HG02678 (cell line): ENCODE results near the gene KNL1.
"Not testable (repeated sequence)": the region's sequence is repeated elsewhere in the genome, so short reads cannot be mapped to it uniquely, and the experiment has no call there.

Experiments used
- ATAC-seq: cut with Tn5 transposase; IDR thresholded peaks from one replicate; pipeline ENCODE4 v1.9.1; 2021; ENCODE audit warnings: mild to moderate bottlenecking, moderate library complexity; ENCODE audit not compliant: unreplicated experiment

The KNL1 gene, protein sequence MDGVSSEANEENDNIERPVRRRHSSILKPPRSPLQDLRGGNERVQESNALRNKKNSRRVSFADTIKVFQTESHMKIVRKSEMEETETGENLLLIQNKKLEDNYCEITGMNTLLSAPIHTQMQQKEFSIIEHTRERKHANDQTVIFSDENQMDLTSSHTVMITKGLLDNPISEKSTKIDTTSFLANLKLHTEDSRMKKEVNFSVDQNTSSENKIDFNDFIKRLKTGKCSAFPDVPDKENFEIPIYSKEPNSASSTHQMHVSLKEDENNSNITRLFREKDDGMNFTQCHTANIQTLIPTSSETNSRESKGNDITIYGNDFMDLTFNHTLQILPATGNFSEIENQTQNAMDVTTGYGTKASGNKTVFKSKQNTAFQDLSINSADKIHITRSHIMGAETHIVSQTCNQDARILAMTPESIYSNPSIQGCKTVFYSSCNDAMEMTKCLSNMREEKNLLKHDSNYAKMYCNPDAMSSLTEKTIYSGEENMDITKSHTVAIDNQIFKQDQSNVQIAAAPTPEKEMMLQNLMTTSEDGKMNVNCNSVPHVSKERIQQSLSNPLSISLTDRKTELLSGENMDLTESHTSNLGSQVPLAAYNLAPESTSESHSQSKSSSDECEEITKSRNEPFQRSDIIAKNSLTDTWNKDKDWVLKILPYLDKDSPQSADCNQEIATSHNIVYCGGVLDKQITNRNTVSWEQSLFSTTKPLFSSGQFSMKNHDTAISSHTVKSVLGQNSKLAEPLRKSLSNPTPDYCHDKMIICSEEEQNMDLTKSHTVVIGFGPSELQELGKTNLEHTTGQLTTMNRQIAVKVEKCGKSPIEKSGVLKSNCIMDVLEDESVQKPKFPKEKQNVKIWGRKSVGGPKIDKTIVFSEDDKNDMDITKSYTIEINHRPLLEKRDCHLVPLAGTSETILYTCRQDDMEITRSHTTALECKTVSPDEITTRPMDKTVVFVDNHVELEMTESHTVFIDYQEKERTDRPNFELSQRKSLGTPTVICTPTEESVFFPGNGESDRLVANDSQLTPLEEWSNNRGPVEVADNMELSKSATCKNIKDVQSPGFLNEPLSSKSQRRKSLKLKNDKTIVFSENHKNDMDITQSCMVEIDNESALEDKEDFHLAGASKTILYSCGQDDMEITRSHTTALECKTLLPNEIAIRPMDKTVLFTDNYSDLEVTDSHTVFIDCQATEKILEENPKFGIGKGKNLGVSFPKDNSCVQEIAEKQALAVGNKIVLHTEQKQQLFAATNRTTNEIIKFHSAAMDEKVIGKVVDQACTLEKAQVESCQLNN (N-terminal part only)

DNA sequence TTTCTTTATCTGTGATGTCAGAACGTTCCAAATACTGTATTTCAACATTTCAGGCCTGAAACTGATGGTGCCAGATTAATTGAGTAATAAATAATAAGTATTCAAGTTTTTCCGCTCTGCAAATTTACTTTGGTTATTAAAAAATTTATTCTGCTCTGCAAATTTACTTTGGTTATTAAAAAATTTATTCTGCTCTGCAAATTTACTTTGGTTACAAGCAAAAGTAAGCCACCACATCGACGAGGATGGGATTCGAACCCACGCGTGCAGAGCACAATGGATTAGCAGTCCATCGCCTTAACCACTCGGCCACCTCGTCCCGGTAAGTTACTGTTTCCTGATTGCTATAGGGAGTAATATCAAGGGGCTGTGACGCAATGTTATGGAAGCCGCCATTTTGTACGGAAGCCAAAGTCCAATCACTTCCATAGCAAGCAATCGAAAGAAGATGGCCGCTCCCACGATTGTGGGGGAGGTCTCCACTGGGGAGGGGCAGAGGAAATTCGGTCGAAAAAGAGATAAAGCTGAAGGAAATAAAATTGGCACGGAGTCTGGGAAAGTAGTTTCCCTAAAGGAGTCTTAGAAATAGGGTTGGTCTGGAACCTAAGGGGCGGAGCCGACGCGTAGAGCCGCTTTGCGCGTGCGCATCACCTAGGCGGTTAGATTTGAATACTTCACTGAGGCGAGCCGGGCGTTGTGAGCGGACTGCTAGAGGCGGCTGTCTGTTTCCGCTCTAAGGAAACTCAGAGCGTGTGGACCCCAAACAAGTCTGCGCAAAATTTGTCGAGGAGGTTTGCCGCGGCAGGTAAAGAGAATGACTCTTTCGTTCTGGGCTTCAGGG lies at the start of gene KNL1:
Gene KNL1, plus strand, starts transcription at position 662 of the 841 bp plus-strand sequence. CDS start 8,683 bp downstream, outside the sequence.
- ATAC-seq: peak; percentile 65

DNA sequence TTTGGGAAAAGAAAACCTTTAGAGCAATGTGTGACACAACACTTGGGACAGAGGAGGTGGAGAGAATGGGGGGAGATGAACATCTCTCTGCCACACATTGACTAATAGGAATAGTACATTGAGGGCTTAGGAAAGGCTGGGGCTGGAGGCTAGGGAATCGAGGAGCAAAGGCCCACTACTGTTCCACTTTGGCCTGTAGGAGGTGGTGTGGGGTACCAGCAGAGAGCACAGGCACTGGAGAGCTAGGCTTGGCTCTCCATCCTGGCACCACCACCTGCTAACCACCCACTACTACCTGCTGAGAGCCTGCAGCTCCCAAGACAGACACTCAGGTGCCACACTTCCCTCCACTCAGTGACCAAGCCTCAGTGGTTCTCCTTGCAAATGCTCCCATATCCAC lies 48.6 kb upstream of the KNL1 start:
- no peak for ATAC-seq

DNA sequence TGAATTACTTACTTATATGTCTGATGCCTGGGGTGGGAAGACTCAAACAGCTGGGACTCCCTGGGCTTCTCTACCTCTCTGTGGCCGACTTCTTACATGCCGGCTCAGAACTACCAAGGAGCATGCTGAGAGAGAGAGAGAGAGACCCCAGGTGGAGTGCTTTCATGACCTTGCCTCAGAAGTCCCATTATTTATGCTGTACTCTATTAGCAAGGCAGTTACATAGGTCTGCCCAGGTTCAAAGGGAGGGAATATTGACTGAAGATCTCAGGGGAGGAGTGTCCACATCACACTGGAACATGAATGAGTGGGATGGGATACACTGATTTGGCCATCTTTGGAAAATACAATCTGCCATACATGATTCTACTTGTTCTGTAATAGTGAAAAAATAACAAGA lies 45.4 kb upstream of the KNL1 start:
- ATAC-seq: no peak

DNA sequence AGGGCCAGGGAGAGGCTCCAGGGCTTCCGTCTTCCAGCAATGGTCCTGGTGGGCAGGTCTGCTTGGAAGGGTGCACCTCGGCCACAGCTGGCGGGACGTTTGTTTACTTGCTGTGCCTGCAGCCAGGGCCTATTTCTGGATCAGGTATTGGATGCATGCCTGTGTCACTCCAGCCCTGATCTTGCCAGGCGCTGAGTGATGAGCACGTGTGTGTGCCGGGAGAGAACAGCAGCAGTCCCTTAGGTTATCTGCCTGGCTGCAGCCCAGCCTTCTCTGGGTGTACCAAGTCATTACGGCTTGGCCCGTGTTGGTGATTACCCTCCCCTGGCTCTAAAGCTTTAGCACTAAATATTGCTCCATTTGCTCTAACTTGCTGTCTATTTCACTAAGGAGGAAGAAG lies 44.2 kb upstream of the KNL1 start:
- ATAC-seq: no peak

DNA sequence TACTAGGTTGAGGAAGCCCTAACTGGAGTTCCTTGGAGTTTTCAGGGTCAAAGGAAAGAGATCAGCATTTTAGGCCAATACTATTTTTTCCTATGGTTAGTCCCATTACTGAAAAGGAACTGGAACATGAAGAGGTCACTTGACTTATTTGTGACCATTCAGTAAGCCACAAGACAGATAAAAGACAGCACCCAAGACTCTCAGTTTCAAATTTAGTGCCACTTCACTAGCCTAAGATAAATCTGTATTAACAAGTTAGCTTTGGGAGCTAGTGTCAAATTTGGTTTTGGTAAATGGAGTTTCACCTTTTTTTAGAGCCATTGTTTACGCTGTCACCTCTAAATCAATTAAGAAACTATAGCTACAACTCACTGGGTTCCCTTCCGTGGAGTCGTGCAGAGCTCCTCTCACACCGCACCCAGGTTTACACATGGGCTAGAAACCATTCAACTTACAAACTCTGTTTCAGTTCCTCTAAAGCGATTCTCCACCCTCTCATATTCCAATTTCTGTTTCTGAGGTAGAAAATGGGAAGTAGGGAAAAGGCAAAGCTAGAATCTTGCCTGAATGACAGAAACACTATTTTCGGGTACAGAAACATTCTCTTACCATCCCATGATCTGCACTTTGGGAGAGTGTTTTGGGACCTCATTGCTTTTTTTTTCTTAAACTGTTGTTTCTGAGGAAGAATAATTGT lies 43.6 kb upstream of the KNL1 start:
- ATAC-seq: peak; percentile 76

DNA sequence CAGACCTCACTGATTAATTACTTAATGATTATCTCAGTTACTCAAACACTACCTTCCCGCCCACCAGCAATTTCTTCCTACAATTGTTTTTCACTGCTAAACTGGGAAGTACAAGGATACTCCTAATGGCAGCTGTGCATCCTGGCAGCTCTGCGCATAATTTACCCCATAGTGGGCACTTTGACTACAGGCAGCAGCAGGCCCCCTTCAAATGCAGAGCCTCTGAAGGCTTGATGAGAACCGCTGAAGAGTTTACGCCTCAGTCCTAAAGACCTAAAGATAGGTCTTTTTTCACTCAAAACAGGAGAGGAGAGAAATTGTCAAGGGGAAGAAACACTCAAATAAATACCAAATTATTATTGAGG lies 39.9 kb upstream of the KNL1 start:
- no peak for ATAC-seq

DNA sequence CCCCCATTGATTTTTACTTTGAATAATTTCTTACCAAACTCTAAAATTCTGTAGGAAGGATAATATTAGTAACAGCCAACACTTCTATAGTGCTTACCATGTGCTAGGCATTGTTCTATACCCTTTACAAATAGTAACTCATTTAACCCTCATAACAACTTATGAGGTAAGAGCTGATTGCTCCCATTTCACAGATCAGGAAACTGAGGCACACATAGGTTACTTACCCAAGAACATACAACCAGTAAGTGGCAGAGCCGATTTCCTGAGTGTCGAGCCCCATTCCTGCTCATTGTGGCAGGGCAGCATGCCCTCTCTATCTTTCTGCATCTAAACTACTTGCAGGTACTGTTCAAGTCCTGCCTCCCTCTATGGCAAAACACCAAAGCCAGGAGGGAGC lies 38.2 kb upstream of the KNL1 start:
- ATAC-seq: no peak

DNA sequence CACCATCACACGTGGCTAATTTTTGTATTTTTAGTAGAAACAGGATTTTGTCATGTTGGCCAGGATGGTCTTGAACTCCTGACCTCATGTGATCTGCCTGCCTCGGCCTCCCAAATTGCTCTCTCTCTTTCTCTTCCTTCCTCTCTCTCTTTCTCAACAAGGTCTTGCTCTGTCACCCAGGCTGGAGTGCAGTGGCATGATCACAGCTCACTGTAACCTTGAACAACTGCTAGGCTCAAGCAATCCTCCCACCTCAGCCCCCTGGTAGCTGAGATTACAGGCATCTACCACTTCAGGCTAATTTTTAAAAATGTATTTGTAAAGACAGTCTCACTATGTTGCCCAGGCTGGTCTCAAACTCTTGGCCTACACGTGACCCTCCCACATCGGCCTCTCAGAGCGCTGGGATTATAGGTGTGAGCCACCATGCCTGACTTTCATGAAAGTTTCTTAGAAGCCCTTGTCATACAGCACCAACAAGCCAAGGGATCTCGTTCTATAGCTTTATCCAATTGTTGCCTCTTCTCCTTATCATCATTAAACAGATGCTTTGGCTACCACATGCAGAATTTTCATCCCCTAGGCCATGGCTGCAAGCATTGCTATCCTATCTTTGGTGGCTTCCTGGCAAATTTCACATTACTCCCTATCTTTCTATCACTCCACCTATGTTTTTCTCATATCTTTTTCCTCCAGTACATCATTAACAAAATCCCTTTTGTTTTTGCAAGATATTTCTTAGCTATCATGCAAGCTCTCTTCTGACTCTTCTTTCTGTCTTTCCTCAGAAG lies 34.9 kb upstream of the KNL1 start:
- ATAC-seq: no peak

DNA sequence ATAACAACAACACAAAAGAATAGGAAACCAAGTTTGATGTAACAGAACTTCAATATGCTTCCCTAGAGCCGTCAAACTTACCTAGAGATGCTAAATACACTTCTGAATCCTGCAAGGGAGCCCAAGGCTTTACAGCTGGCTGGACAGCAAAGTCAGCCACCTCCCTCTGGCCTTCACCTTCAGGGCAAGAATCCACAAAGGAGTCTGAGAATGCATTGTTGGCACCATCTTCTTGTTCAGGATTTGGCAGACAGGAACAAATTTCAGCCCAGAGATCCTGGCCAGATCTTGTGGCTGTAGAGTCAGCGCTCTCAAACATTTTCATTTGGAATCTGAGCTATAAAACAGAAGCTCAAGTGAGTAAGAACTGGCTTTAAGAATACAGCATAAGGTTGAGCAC lies 31.4 kb upstream of the KNL1 start:
- no peak for ATAC-seq

DNA sequence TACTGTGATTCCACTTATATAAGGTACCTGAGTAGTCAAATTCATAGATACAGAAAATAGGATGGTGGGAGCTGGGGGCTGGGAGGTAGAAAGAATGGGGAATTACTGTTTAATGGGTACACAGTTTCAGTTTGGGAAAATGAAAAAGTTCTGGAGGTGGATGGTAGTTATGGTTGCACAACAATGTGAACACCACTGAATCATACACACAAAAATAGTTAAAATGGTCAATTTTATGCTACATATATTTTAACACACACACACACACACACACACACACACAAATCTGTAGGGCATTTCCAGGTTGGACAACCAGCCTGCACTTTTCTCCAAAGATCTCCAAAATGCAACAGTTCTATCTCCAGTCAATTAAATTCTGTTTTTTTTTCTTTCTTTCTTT lies 30.6 kb upstream of the KNL1 start:
- no peak for ATAC-seq

DNA sequence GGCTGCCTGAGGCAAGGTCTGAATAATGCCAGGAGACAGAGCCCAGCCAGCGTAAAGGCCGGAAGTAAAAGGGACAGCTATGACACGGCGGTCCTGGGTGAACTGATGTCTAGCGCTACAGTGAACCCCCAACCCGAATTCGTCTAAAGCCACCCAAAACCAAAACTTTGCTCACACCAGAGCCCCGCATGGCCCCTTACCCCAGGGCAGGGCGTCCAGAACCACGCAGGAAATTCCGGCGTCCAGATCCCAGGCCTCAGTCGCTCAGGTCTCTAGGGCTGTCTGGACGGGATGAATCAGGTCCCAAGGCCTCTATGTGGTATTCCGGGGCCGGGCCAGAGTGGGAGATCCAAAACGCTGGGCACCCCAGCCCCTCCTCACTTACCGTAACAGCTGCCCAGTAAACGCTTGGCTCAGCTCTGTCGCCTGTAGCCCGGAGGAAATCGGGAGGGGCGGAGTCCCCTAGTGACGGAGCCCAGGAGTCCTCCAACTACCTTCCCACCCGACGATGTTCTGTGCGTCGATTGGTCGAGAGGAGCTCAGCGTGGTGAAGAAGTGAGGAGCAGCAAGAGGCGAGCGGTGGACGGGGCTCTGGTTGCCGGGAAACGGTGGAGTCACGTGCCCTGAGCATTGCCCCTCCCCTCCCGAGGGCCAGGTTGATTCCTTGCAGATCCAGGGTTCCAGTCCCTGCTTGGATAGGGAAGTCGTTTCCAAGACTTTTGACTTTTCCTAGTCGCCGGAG lies 29.3 kb upstream of the KNL1 start, which contains the start of gene CCDC32:
Gene CCDC32, minus strand, starts transcription at position 452 of the 742 bp plus-strand sequence. CDS start 2,027 bp downstream, outside the sequence.
- peak; percentile 97 for ATAC-seq

DNA sequence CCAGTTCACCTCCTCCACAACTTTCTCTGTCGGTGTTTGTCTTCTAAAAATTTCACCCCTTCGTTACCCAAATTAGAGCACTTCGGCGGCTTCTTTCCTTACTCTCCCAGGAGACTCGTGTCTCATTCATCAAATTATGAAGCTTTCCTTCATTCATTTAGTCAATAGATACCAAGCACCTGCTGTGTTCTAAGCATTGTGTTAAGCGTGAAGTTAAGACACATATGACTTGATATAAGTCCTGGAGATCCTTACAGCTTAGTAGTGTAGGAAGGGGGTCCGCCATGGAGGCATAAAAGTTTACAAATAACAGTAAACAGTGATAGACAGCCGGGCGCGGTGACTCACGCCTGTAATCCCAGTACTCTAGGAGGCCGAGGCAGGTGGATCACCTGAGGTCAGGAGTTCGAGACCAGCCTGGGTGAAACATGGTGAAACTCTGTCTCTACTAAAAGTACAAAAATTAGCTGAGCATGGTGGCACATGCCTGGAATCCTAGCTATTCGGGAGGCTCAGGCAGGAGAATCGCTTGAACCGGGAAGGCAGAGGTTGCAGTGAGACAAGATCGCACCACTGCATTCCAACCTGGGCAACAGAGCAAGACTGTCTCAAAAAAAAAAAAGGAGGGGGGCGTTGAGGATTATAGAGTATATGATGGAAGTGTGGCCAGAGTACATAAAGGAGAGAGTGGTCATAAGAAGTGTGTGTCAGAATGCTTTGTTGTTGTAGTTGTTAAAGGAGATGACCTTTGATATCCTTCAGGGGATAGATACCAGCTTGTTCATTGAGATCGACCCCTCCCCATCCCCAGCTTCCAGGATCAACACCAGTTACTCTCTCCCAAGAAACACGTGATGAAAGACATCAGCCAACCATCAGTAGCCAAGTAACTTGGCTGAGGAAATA lies 28.5 kb upstream of the KNL1 start:
- ATAC-seq: no peak

DNA sequence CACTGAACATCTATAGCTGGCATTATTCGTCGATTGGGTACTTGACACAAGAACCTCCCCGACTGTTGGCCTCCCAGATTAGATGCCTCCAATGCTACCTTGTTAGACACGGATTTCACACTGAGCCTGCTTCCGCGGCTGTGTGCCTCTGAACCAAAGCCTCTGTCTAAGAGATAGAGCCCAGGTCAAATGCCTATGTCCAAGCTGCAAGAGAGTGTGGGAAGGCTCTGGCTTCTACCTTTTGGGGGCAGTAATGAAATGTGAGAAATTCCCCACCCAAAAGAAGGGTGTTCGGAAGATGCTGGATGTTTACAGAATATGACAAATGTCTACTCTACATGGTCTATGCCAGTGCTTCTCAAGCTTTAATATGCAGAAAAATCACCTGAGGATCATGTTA lies 26.9 kb upstream of the KNL1 start:
- ATAC-seq: no peak

DNA sequence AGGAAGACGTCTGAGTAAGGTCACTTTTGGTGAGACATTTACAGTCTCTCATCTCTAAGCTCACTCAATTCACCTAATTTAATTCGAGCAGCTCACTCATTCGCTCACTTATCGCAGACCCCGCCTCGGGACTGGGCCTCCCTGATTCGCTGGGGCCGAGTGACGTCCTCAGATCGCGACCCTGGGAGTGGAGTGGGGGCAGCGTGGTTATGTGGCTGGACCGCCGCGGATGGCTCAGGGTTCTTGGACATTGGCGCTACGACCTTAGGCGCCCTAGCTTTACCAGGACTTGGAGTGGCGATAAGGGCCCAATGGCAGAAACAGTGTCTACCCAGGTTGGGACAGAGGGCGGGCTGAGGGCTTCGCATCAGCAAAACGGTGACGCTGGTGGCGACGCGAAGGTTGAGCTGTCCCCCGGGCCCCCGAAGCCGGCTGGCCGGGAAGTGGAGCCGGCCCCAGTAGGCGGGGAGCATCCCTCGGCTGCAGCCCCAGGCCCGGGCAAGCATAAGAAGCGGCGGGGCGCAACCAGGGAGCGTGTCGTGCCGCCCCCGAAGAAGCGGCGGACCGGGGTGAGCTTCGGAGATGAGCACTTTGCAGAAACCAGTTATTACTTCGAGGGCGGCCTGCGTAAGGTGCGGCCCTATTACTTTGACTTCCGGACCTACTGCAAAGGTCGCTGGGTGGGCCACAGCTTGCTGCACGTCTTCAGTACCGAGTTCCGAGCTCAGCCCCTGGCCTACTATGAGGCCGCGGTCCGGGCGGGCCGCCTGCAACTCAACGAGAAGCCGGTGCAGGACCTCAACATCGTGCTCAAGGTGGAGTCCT lies 24.7 kb upstream of the KNL1 start, which contains the start of gene RPUSD2:
Gene RPUSD2, plus strand, starts transcription at position 171 of the 825 bp plus-strand sequence. Its CDS starts 39 bp downstream, at position 210.
- peak; percentile 50 for ATAC-seq

DNA sequence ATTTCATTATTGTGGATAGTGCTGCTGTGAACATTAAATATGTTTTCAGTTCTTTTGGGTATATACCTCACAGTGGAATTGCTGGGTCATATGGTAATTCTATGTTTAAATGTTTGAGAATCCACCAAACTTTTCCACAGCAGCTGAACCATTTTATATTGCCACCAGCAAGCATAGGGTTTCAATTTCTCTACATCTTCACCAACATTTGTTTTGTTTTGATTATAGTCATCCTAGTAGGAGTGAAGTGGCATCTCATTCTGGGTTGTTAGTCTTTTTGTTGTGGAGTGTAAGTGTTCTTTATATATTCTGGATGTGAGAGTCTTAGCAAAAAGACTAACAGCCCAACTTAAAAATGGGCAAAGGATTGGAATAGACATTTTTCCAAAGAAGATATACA lies 18.9 kb upstream of the KNL1 start:
- ATAC-seq: no peak

DNA sequence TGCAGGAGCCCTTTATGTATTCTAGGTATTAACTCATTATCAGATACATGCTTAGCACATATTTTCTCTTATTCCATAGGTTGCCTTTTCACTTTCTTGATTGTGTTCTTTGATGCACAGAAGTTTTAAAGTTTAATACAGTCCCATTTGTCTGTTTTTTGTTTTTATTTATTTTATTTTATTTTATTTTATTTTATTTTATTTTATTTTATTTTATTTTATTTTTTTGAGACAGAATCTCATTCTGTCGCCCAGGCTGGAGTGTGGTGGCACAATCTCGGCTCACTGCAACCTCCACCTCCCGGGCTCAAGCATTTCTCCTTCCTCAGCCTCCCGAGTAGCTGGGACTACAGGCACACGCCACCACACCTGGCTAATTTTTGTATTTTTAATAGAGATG lies 17.1 kb upstream of the KNL1 start:
- ATAC-seq: not testable (repeated sequence)
